ENCODE measurements around the gene ZNF442. TPM values are rescaled to one million over a fixed set of nuclear protein-coding genes. Genes with fewer than 3 reads are reported as not detected.
"Not testable (repeated sequence)": the region's sequence is repeated elsewhere in the genome, so short reads cannot be mapped to it uniquely, and the experiment has no call there.

Gene ZNF442
- total RNA-seq, 2 experiments from 2014 or later = 0.50 to 1.2 TPM

- no peaks in the 10 kb centered on the region for H3K27me3 Mint-ChIP-seq
- no peak overlapping the region for H3K4me3 Mint-ChIP-seq
- no peak overlapping the region for H3K27ac Mint-ChIP-seq
- peaks cover 26% of the 10 kb centered on the region for H3K36me3 Mint-ChIP-seq (ENCODE audit: low read depth)
- H3K4me1 Mint-ChIP-seq = no peaks in the 10 kb centered on the region
- no peak for DNase-seq
- ChIA-PET POLR2A (no interaction called here), CTCF (no interaction called here)
- H3K9me3 Mint-ChIP-seq = peaks cover 65% of the 10 kb centered on the region
Observed at GRCh38 chr19:12353375-12353774, 12.1 kb downstream of the ZNF442 start.

GRCh38 chr19:12350890-12351197 lies 14.6 kb downstream of the ZNF442 start:
- peaks cover 25% of the 10 kb centered on the region for H3K36me3 Mint-ChIP-seq (ENCODE audit: low read depth)
- no peaks in the 10 kb centered on the region for H3K4me1 Mint-ChIP-seq
- H3K4me3 Mint-ChIP-seq = no peak overlapping the region
- no peak for DNase-seq
- peaks cover 64% of the 10 kb centered on the region for H3K9me3 Mint-ChIP-seq
- ChIA-PET CTCF (no interaction called here), POLR2A (no interaction called here)
- no peak overlapping the region for H3K27ac Mint-ChIP-seq
- no peaks in the 10 kb centered on the region for H3K27me3 Mint-ChIP-seq

- no peak for DNase-seq
- Mint-ChIP-seq H3K4me1 (no peaks in the 10 kb centered on the region), H3K27ac (no peak overlapping the region), H3K36me3 (ENCODE audit: low read depth) (peaks cover 25% of the 10 kb centered on the region), H3K27me3 (no peaks in the 10 kb centered on the region), H3K4me3 (no peak overlapping the region), H3K9me3 (peaks cover 64% of the 10 kb centered on the region)
- ChIA-PET CTCF (no interaction called here), POLR2A (no interaction called here)
Observed at GRCh38 chr19:12350185-12350889, 15.1 kb downstream of the ZNF442 start.

GRCh38 chr19:12346896-12347295 lies 18.6 kb downstream of the ZNF442 start:
- POLR2A ChIA-PET = no interaction called here
- no peaks in the 10 kb centered on the region for H3K27me3 Mint-ChIP-seq
- H3K27ac Mint-ChIP-seq = no peak overlapping the region
- DNase-seq = peak; percentile 29
- no peaks in the 10 kb centered on the region for H3K4me1 Mint-ChIP-seq
- H3K9me3 Mint-ChIP-seq = peaks cover 54% of the 10 kb centered on the region
- H3K36me3 Mint-ChIP-seq (ENCODE audit: low read depth) = peaks cover 26% of the 10 kb centered on the region
- CTCF ChIA-PET = interaction anchor here (0.6 kb wide), 1 partner anchor 84 kb away, joined by 5 read pairs; no protein-coding TSS in a partner anchor
- no peak overlapping the region for H3K4me3 Mint-ChIP-seq

- Mint-ChIP-seq H3K36me3 (ENCODE audit: low read depth) (peaks cover 15% of the 10 kb centered on the region), H3K27me3 (no peaks in the 10 kb centered on the region), H3K27ac (no peak overlapping the region), H3K9me3 (peaks cover 45% of the 10 kb centered on the region), H3K4me3 (no peak overlapping the region), H3K4me1 (no peaks in the 10 kb centered on the region)
- ChIA-PET POLR2A (no interaction called here), CTCF (no interaction called here)
- no peak for DNase-seq
Observed at GRCh38 chr19:12345197-12345596, 20.3 kb downstream of the ZNF442 start.

GRCh38 chr19:12333162-12334159 lies 32.0 kb downstream of the ZNF442 start, which contains the start of gene ZNF563:
ZNF563 (minus strand) TSS chr19:12333633; CDS start chr19:12333482, 151 bp downstream.
- no peaks in the 10 kb centered on the region for H3K27me3 Mint-ChIP-seq
- peaks cover 20% of the 10 kb centered on the region for H3K9me3 Mint-ChIP-seq
- peak within 1 kb of the TSS; percentile 99 for H3K27ac Mint-ChIP-seq
- POLR2A ChIA-PET = interaction anchor here (0.6 to 1.7 kb wide), 5 partner anchors 32 to 409 kb away, joined by 3 to 8 read pairs (median 5); partner anchors contain the start of genes ZNF44 and ZNF442
- H3K36me3 Mint-ChIP-seq (ENCODE audit: low read depth) = peaks cover 13% of the 10 kb centered on the region
- peak; percentile 98 for DNase-seq
- H3K4me1 Mint-ChIP-seq = peaks cover 31% of the 10 kb centered on the region
- peak within 1 kb of the TSS; percentile 95 for H3K4me3 Mint-ChIP-seq
- CTCF ChIA-PET = interaction anchor here (0.6 to 1.4 kb wide), 5 partner anchors 10 to 339 kb away, joined by 3 to 7 read pairs (median 3); partner anchors contain the start of gene ZNF799

GRCh38 chr19:12331211-12331941 lies 34.1 kb downstream of the ZNF442 start:
- H3K27me3 Mint-ChIP-seq = no peaks in the 10 kb centered on the region
- peaks cover 28% of the 10 kb centered on the region for H3K36me3 Mint-ChIP-seq (ENCODE audit: low read depth)
- peak; percentile 17 for DNase-seq
- peak overlapping the region; percentile 99 for H3K27ac Mint-ChIP-seq
- H3K4me1 Mint-ChIP-seq = peaks cover 31% of the 10 kb centered on the region
- ChIA-PET POLR2A (interaction anchor here (0.6 to 0.7 kb wide), 2 partner anchors 106 to 408 kb away, joined by 3 to 4 read pairs; no protein-coding TSS in a partner anchor), CTCF (interaction anchor here (0.6 to 0.7 kb wide), 2 partner anchors 70 to 129 kb away, joined by 3 to 4 read pairs; no protein-coding TSS in a partner anchor)
- peak overlapping the region; percentile 95 for H3K4me3 Mint-ChIP-seq
- H3K9me3 Mint-ChIP-seq = peaks cover 28% of the 10 kb centered on the region

GRCh38 chr19:12330340-12330739 lies 35.1 kb downstream of the ZNF442 start:
- H3K9me3 Mint-ChIP-seq = peaks cover 26% of the 10 kb centered on the region
- H3K4me1 Mint-ChIP-seq = peaks cover 31% of the 10 kb centered on the region
- no peak overlapping the region for H3K27ac Mint-ChIP-seq
- ChIA-PET POLR2A (no interaction called here), CTCF (interaction anchor here (0.7 to 1.0 kb wide), 2 partner anchors 145 to 166 kb away, joined by 3 read pairs; no protein-coding TSS in a partner anchor)
- H3K4me3 Mint-ChIP-seq = no peak overlapping the region
- DNase-seq = no peak
- H3K27me3 Mint-ChIP-seq = no peaks in the 10 kb centered on the region
- peaks cover 37% of the 10 kb centered on the region for H3K36me3 Mint-ChIP-seq (ENCODE audit: low read depth)

GRCh38 chr19:12325690-12326089 lies 39.8 kb downstream of the ZNF442 start:
- Mint-ChIP-seq H3K9me3 (peaks cover 45% of the 10 kb centered on the region), H3K4me3 (no peak overlapping the region), H3K27ac (no peak overlapping the region), H3K4me1 (peaks cover 6% of the 10 kb centered on the region), H3K36me3 (ENCODE audit: low read depth) (peaks cover 58% of the 10 kb centered on the region), H3K27me3 (no peaks in the 10 kb centered on the region)
- POLR2A ChIA-PET = no interaction called here
- no peak for DNase-seq
- CTCF ChIA-PET = no interaction called here

GRCh38 chr19:12318782-12319413 lies 46.6 kb downstream of the ZNF442 start:
- Mint-ChIP-seq H3K27me3 (no peaks in the 10 kb centered on the region), H3K36me3 (ENCODE audit: low read depth) (peaks cover 63% of the 10 kb centered on the region), H3K9me3 (peaks cover 51% of the 10 kb centered on the region), H3K4me3 (no peak overlapping the region), H3K27ac (no peak overlapping the region), H3K4me1 (peaks cover 5% of the 10 kb centered on the region)
- no peak for DNase-seq
- ChIA-PET CTCF (no interaction called here), POLR2A (no interaction called here)

- Mint-ChIP-seq H3K4me1 (peaks cover 5% of the 10 kb centered on the region), H3K36me3 (ENCODE audit: low read depth) (peaks cover 44% of the 10 kb centered on the region), H3K27me3 (no peaks in the 10 kb centered on the region), H3K4me3 (no peak overlapping the region), H3K27ac (no peak overlapping the region), H3K9me3 (peaks cover 37% of the 10 kb centered on the region)
- DNase-seq = no peak
- POLR2A ChIA-PET = no interaction called here
- CTCF ChIA-PET = interaction anchor here (0.6 kb wide), 1 partner anchor 181 kb away, joined by 3 read pairs; no protein-coding TSS in a partner anchor
Observed at GRCh38 chr19:12314553-12314952, 50.9 kb downstream of the ZNF442 start.

GRCh38 chr19:12308891-12309290 lies 56.6 kb downstream of the ZNF442 start:
- H3K27ac Mint-ChIP-seq, CTCF ChIA-PET, H3K4me3 Mint-ChIP-seq, DNase-seq, POLR2A ChIA-PET, H3K27me3 Mint-ChIP-seq, H3K4me1 Mint-ChIP-seq: not testable (repeated sequence)
- Mint-ChIP-seq H3K9me3 (peaks cover 21% of the 10 kb centered on the region), H3K36me3 (ENCODE audit: low read depth) (peaks cover 11% of the 10 kb centered on the region)
